Caco-2 (cell line): ENCODE data around the gene AMACR. TPM values are rescaled to one million over a fixed set of nuclear protein-coding genes. Genes with fewer than 3 reads are reported as not detected.

Experiments used
- BruUV-seq: library from RNA; stranded (reverse); fragments of 400-500 nt; replicated peaks from 2 replicates; lab custom pipeline; 2021; lab: Mats Ljungman, UMichigan
- CTCF ChIA-PET: fragments of 300-600 bp; sonication (Branson Sonifier 250); formaldehyde crosslinking; loops from one replicate; lab custom pipeline; 2022; ENCODE audit warnings: antibody characterized with exemption; lab: Charles Lee
- POLR2A ChIA-PET: fragments of 300-600 bp; sonication (Branson Sonifier 250); formaldehyde crosslinking; loops from one replicate; lab custom pipeline; 2022; ENCODE audit warnings: antibody characterized with exemption; lab: Charles Lee
- DNase-seq, 2 experiments: peaks; one replicate each; pipeline versions ENCODE4 v3.0.0 to v3.0.0-alpha.2; 2020 to 2022
- H3K27me3 ChIP-seq: replicated peaks from 2 replicates; pipeline ENCODE4 v1.6.0; 2011; ENCODE audit warnings: low read length; ENCODE audit not compliant: control insufficient read depth, insufficient read depth
- H3K36me3 ChIP-seq: 2 replicates; pipeline ENCODE4 v1.5.1; 2011; ENCODE audit warnings: low read length; ENCODE audit not compliant: control insufficient read depth, insufficient read depth
- H3K4me1 ChIP-seq: fragments of 250-450 bp; sonication (Bioruptor Pico); 2 replicates; pipeline ENCODE4 v1.5.1; 2020; ENCODE audit warnings: mild to moderate bottlenecking
- H3K4me3 ChIP-seq: 2 replicates; pipeline ENCODE4 v1.5.1; 2011; ENCODE audit warnings: low read depth, mild to moderate bottlenecking, control low read depth, low read length
- H3K9me3 ChIP-seq: fragments of 250-450 bp; sonication (Bioruptor Pico); 2 replicates; pipeline ENCODE4 v1.5.1; 2020; ENCODE audit warnings: mild to moderate bottlenecking, moderate library complexity
- H3K27ac Mint-ChIP-seq: one replicate; pipeline ENCODE4 v1.8.0; 2022; ENCODE audit warnings: mixed read lengths; ENCODE audit not compliant: unreplicated experiment
- H3K27me3 Mint-ChIP-seq: one replicate; pipeline ENCODE4 v1.8.0; 2022; ENCODE audit warnings: mixed read lengths; ENCODE audit not compliant: insufficient read depth, unreplicated experiment
- H3K36me3 Mint-ChIP-seq: one replicate; pipeline ENCODE4 v1.8.0; 2022; ENCODE audit warnings: mild to moderate bottlenecking, mixed read lengths; ENCODE audit not compliant: insufficient read depth, unreplicated experiment
- H3K4me1 Mint-ChIP-seq: one replicate; pipeline ENCODE4 v1.8.0; 2022; ENCODE audit warnings: low read depth, mixed read lengths; ENCODE audit not compliant: unreplicated experiment
- H3K4me3 Mint-ChIP-seq: one replicate; pipeline ENCODE4 v1.8.0; 2022; ENCODE audit warnings: mild to moderate bottlenecking, moderate library complexity, mixed read lengths; ENCODE audit not compliant: unreplicated experiment
- H3K9me3 Mint-ChIP-seq: one replicate; pipeline ENCODE4 v1.8.0; 2022; ENCODE audit warnings: mixed read lengths; ENCODE audit not compliant: unreplicated experiment
- intact Hi-C: fragments of 100-400 bp; cut with micrococcal nuclease; formaldehyde crosslinking; loops from one replicate; pipeline ENCODE4 v1.10.0; 2022; ENCODE audit not compliant: unreplicated experiment
- total RNA-seq: library from RNA; stranded (reverse); gene quantifications from 2 replicates; pipeline ENCODE4 v1.2.3, GENCODE V29; 2022
- TF ChIP-seq, protein P1 (sequence below), 2 experiments: fragments of 200-600 bp in 1 of 2; IDR thresholded peaks; 1 replicate in 1 of 2; 2 replicates in 1 of 2; pipeline versions ENCODE4 v1.5.1 to v1.8.0; 2011 to 2022; ENCODE audit warnings: antibody characterized with exemption in 1 of 2, control low read depth in 1 of 2, inconsistent platforms in 1 of 2, low read depth in 1 of 2, low read length in 1 of 2, mild to moderate bottlenecking in 1 of 2, moderate library complexity in 1 of 2; ENCODE audit not compliant: insufficient read depth in 1 of 2, severe bottlenecking in 1 of 2, unreplicated experiment in 1 of 2

Gene AMACR
- total RNA-seq, 1 experiment from 2014 or later = 204 TPM

DNA sequence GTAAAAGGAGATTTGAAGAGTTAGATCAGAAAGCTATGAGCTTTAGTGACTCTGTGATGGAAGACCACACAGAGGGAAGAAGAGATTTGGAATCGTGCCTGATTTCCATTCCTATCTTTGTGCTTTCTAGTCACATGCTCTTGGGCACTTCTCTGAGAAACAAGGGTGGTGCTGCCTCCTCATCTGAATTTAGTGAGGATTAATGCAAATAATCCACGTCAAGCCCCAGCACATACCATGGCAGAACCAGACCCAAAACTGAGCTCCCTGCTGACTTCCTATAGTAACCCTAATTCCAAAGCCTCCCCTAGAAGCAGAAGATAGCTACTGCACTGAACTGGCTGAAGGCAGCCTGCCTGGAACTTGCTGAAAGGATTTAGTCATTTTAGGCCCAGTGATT is 41.0 kb downstream of the AMACR start:
- H3K36me3 ChIP-seq = no peaks in the 10 kb centered on the region
- peaks cover 3% of the 10 kb centered on the region; the same call in 1 of the 2 replicates for H3K4me1 ChIP-seq
- Mint-ChIP-seq H3K36me3 (no peaks in the 10 kb centered on the region), H3K4me1 (peaks cover 6% of the 10 kb centered on the region), H3K4me3 (no peak overlapping the region), H3K27ac (no peak overlapping the region), H3K27me3 (no peaks in the 10 kb centered on the region), H3K9me3 (no peaks in the 10 kb centered on the region)
- no peaks in the 10 kb centered on the region for H3K27me3 ChIP-seq
- DNase-seq = no peak
- TF ChIP-seq, protein P1, sequence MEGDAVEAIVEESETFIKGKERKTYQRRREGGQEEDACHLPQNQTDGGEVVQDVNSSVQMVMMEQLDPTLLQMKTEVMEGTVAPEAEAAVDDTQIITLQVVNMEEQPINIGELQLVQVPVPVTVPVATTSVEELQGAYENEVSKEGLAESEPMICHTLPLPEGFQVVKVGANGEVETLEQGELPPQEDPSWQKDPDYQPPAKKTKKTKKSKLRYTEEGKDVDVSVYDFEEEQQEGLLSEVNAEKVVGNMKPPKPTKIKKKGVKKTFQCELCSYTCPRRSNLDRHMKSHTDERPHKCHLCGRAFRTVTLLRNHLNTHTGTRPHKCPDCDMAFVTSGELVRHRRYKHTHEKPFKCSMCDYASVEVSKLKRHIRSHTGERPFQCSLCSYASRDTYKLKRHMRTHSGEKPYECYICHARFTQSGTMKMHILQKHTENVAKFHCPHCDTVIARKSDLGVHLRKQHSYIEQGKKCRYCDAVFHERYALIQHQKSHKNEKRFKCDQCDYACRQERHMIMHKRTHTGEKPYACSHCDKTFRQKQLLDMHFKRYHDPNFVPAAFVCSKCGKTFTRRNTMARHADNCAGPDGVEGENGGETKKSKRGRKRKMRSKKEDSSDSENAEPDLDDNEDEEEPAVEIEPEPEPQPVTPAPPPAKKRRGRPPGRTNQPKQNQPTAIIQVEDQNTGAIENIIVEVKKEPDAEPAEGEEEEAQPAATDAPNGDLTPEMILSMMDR (IDR thresholded peaks at IDR 0.05; ENCODE audit: insufficient read depth in 1 of 2, low read depth in 1 of 2, low read length in 1 of 2, severe bottlenecking in 1 of 2, unreplicated experiment in 1 of 2) = no peak
- no peaks in the 10 kb centered on the region for H3K9me3 ChIP-seq
- intact Hi-C loops = no loop called here
- no TSS peak for BruUV-seq
- ChIA-PET CTCF (no interaction called here), POLR2A (no interaction called here)
- no peak overlapping the region for H3K4me3 ChIP-seq

DNA sequence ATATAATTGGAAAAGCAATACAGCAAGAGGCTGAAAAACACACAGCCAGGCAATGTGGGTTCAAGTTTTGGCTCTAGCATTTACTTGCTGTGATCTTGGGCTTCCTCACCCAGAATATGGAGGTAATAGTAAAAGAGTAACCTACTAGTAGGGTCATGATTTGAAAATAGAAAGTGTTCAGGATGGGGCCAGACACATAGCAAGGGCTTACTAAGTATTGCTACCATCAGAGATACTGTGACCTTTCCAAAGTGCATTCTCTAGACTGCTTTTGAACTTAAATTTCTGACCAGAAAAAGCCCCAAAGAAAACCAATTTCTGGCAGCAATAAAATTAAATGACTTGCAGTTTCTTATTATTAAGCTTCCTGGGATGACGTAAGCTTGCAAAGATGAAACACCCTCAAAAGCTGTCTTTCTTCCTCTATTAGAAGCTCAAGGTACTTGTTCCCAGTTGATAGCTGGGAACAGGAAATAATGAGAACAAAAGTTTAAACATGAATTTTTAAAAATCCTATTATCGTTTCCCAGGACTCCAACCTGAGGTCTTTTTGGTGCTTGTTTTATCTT is 43.6 kb downstream of the AMACR start:
- Histone ChIP-seq H3K4me3 (no peak overlapping the region), H3K36me3 (no peaks in the 10 kb centered on the region), H3K27me3 (no peaks in the 10 kb centered on the region), H3K4me1 (no peaks in the 10 kb centered on the region), H3K9me3 (no peaks in the 10 kb centered on the region)
- H3K27ac Mint-ChIP-seq = no peak overlapping the region
- H3K27me3 Mint-ChIP-seq = peaks cover 8% of the 10 kb centered on the region
- no TSS peak for BruUV-seq
- H3K36me3 Mint-ChIP-seq = no peaks in the 10 kb centered on the region
- ChIA-PET POLR2A (no interaction called here), CTCF (no interaction called here)
- DNase-seq = no peak
- TF ChIP-seq, protein P1 (IDR thresholded peaks at IDR 0.05; ENCODE audit: insufficient read depth in 1 of 2, low read depth in 1 of 2, low read length in 1 of 2, severe bottlenecking in 1 of 2, unreplicated experiment in 1 of 2) = no peak
- no peaks in the 10 kb centered on the region for H3K9me3 Mint-ChIP-seq
- H3K4me3 Mint-ChIP-seq = no peak overlapping the region
- H3K4me1 Mint-ChIP-seq = peaks cover under 1% of the 10 kb centered on the region
- intact Hi-C loops = no loop called here

DNA sequence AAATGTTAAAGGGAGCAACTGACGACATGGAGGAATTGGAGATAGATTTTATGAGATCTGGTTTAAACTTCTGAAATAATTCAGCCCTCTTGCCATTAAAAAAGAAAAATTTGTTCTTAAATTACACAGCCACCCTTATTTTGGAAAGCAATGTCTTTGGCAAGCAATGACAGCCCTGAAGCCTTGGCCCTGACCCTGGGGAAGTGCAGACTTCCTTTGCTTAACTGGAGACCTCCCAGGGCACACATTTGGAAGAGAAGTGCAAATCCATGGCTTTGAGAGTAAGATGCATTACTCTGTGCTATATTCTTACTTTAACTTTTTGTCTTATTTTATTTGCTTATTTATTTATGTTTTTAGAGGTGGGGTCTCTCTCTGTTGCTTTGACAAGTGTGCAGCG is 49.7 kb downstream of the AMACR start:
- Mint-ChIP-seq H3K27ac (no peak overlapping the region), H3K4me1 (no peaks in the 10 kb centered on the region), H3K4me3 (no peak overlapping the region), H3K36me3 (no peaks in the 10 kb centered on the region), H3K27me3 (peaks cover 15% of the 10 kb centered on the region), H3K9me3 (no peaks in the 10 kb centered on the region)
- BruUV-seq = no TSS peak
- POLR2A ChIA-PET = no interaction called here
- TF ChIP-seq, protein P1 (IDR thresholded peaks at IDR 0.05; ENCODE audit: insufficient read depth in 1 of 2, low read depth in 1 of 2, low read length in 1 of 2, severe bottlenecking in 1 of 2, unreplicated experiment in 1 of 2) = no peak
- CTCF ChIA-PET = no interaction called here
- intact Hi-C loops = no loop called here
- no peak for DNase-seq
- H3K4me3 ChIP-seq = no peak overlapping the region
- H3K36me3 ChIP-seq = no peaks in the 10 kb centered on the region
- no peaks in the 10 kb centered on the region for H3K4me1 ChIP-seq
- 0 out of 2 replicates have a peak, but pooled peaks cover 3% of the 10 kb centered on the region for H3K9me3 ChIP-seq
- H3K27me3 ChIP-seq = no peaks in the 10 kb centered on the region
